Measurements from ENCODE around the gene LCE4A.
"Not testable (repeated sequence)": the region's sequence is repeated elsewhere in the genome, so short reads cannot be mapped to it uniquely, and the experiment has no call there.

LCE4A gene

GRCh38 chr1:152707860-152708259, at the start of gene LCE4A:
Gene LCE4A, plus strand, starts transcription at chr1:152708160. Its CDS starts 916 bp downstream, at chr1:152709076.
- DNase-seq = no peak
- intact Hi-C loops (cut with DNase I) = no loop called here

- no peak for DNase-seq
Measured at GRCh38 chr1:152658649-152659048, 49.3 kb upstream of the LCE4A start.

GRCh38 chr1:152663098-152663497, 44.9 kb upstream of the LCE4A start, which contains the start of gene LCE2D:
Gene LCE2D, plus strand, starts transcription at chr1:152663380. Its CDS starts 726 bp downstream, at chr1:152664106.
- intact Hi-C loops (cut with DNase I) = no loop called here
- DNase-seq = no peak

More at GRCh38 chr1:152658649-152659048, 49.3 kb upstream of the LCE4A start:
- intact Hi-C loops (cut with DNase I) = loop anchor here (10.0 kb wide), 1 partner anchor 566 kb away; no protein-coding TSS in a partner anchor

GRCh38 chr1:152666171-152666570, 41.8 kb upstream of the LCE4A start:
- DNase-seq; intact Hi-C loops (cut with DNase I): not testable (repeated sequence)

GRCh38 chr1:152667648-152668047, 40.3 kb upstream of the LCE4A start:
- DNase-seq = no peak
- intact Hi-C loops (cut with DNase I) = no loop called here

- intact Hi-C loops (cut with DNase I) = no loop called here
- no peak for DNase-seq
Measured at GRCh38 chr1:152673016-152673415, 34.9 kb upstream of the LCE4A start.

- DNase-seq; intact Hi-C loops (cut with DNase I): not testable (repeated sequence)
Measured at GRCh38 chr1:152674983-152675382, 33.0 kb upstream of the LCE4A start, which contains the start of gene LCE2C. Gene LCE2C, plus strand, starts transcription at chr1:152675279. Its CDS starts 737 bp downstream, at chr1:152676016.

GRCh38 chr1:152679459-152679858, 28.5 kb upstream of the LCE4A start:
- no peak for DNase-seq
- intact Hi-C loops (cut with DNase I) = no loop called here

- intact Hi-C loops (cut with DNase I) = no loop called here
Measured at GRCh38 chr1:152681616-152682015, 26.3 kb upstream of the LCE4A start.

GRCh38 chr1:152683846-152684245, 24.1 kb upstream of the LCE4A start:
- DNase-seq = no peak
- intact Hi-C loops (cut with DNase I) = no loop called here

More at GRCh38 chr1:152681616-152682015, 26.3 kb upstream of the LCE4A start:
- DNase-seq = no peak

- DNase-seq; intact Hi-C loops (cut with DNase I): not testable (repeated sequence)
Measured at GRCh38 chr1:152685823-152686222, 22.1 kb upstream of the LCE4A start, which contains the start of gene LCE2B. Gene LCE2B, plus strand, starts transcription at chr1:152686123. Its CDS starts 721 bp downstream, at chr1:152686844.

- DNase-seq = no peak
- intact Hi-C loops (cut with DNase I) = no loop called here
Measured at GRCh38 chr1:152697701-152698600, 10.0 kb upstream of the LCE4A start, which contains the start of gene LCE2A. Gene LCE2A, plus strand, starts transcription at chr1:152698345. Its CDS starts 557 bp downstream, at chr1:152698902.

- intact Hi-C loops (cut with DNase I) = no loop called here
- DNase-seq = no peak
Measured at GRCh38 chr1:152699746-152700145, 8.2 kb upstream of the LCE4A start.

- intact Hi-C loops (cut with DNase I) = no loop called here
- no peak for DNase-seq
Measured at GRCh38 chr1:152718238-152718637, 10.3 kb downstream of the LCE4A start.

- DNase-seq = no peak
- intact Hi-C loops (cut with DNase I) = no loop called here
Measured at GRCh38 chr1:152725261-152725660, 17.3 kb downstream of the LCE4A start.

GRCh38 chr1:152728986-152729385, 21.0 kb downstream of the LCE4A start:
- DNase-seq = no peak
- intact Hi-C loops (cut with DNase I) = no loop called here

- DNase-seq = no peak
- intact Hi-C loops (cut with DNase I) = no loop called here
Measured at GRCh38 chr1:152735648-152736047, 27.7 kb downstream of the LCE4A start.

- DNase-seq = no peak
- intact Hi-C loops (cut with DNase I) = no loop called here
Measured at GRCh38 chr1:152737997-152738396, 30.0 kb downstream of the LCE4A start.

- intact Hi-C loops (cut with DNase I) = no loop called here
- DNase-seq = no peak
Measured at GRCh38 chr1:152739841-152740240, 31.9 kb downstream of the LCE4A start.

GRCh38 chr1:152741656-152742055, 33.7 kb downstream of the LCE4A start:
- DNase-seq = no peak
- intact Hi-C loops (cut with DNase I) = no loop called here

Data from head of caudate nucleus (tissue), 42 donors.